Thoracic aorta (tissue), 2 donors: Measurements from ENCODE around the gene ALK. TPM values are rescaled to one million over a fixed set of nuclear protein-coding genes. Genes with fewer than 3 reads are reported as not detected.

Experiments
- ATAC-seq: fragments of 150-250 bp; one replicate; pipeline ENCODE4 v1.8.0; 2017; ENCODE audit warnings: low read depth; ENCODE audit not compliant: insufficient number of reproducible peaks, low FRiP score
- DNase-seq: peaks from one replicate; pipeline ENCODE4 v3.0.0-alpha.2; 2020; ENCODE audit warnings: low spot score
- H3K27ac ChIP-seq, 2 donors: fragments of 200-600 bp; sonication (generic); 1 replicate in 1 of 2; 2 replicates in 1 of 2; pipeline ENCODE4 v1.5.1; 2016; ENCODE audit warnings: mild to moderate bottlenecking in 2 of 2, moderate library complexity in 2 of 2
- H3K27me3 ChIP-seq: fragments of 200-600 bp; sonication (generic); replicated peaks from 2 replicates; pipeline ENCODE4 v1.6.0; 2016; ENCODE audit warnings: mild to moderate bottlenecking; ENCODE audit not compliant: insufficient read depth
- H3K36me3 ChIP-seq: fragments of 200-600 bp; sonication (generic); one replicate; pipeline ENCODE4 v1.5.1; 2016
- H3K4me1 ChIP-seq, 2 donors: fragments of 200-600 bp; sonication (generic); 1 replicate in 1 of 2; 2 replicates in 1 of 2; pipeline versions ENCODE4 v1.5.1 to v1.6.0; 2016; ENCODE audit warnings: low read depth in 2 of 2, mild to moderate bottlenecking in 1 of 2; ENCODE audit not compliant: control insufficient read depth in 1 of 2
- H3K4me3 ChIP-seq: fragments of 200-600 bp; sonication (generic); 2 replicates; pipeline ENCODE4 v1.5.1; 2016; ENCODE audit warnings: mild to moderate bottlenecking
- H3K9me3 ChIP-seq: fragments of 200-600 bp; sonication (generic); 2 replicates; pipeline ENCODE4 v1.5.1; 2016
- CTCF ChIP-seq: fragments of 200-600 bp; sonication (generic); IDR thresholded peaks from one replicate; pipeline ENCODE4 v1.5.1; 2019; ENCODE audit warnings: antibody characterized with exemption
- total RNA-seq, 2 donors: library from RNA; depleted of rRNA; stranded (reverse); fragments of >200 nt; gene quantifications; one replicate each; pipeline versions ENCODE4 v1.1.0 to v1.2.3, GENCODE V29; 2016

Gene ALK
- total RNA-seq, 2 donors from 2014 or later = 2.0 TPM; not detected in 1

GRCh38 chr2:29676886-29677453 is 244.4 kb downstream of the ALK start:
- TF ChIP-seq CTCF = no peak
- no peak overlapping the region for H3K4me3 ChIP-seq
- no peak for ATAC-seq
- DNase-seq = no peak
- H3K36me3 ChIP-seq = no peaks in the 10 kb centered on the region
- H3K27ac ChIP-seq = no peak overlapping the region
- no peaks in the 10 kb centered on the region for H3K4me1 ChIP-seq
- no peaks in the 10 kb centered on the region for H3K9me3 ChIP-seq
- no peaks in the 10 kb centered on the region for H3K27me3 ChIP-seq

GRCh38 chr2:29664578-29664977 is 256.8 kb downstream of the ALK start:
- no peaks in the 10 kb centered on the region for H3K4me1 ChIP-seq
- no peak overlapping the region for H3K27ac ChIP-seq
- H3K4me3 ChIP-seq = no peak overlapping the region
- no peaks in the 10 kb centered on the region for H3K27me3 ChIP-seq
- no peaks in the 10 kb centered on the region for H3K36me3 ChIP-seq
- no peak for TF ChIP-seq CTCF
- no peak for DNase-seq
- no peaks in the 10 kb centered on the region for H3K9me3 ChIP-seq
- ATAC-seq = no peak

GRCh38 chr2:29663268-29663667 is 258.1 kb downstream of the ALK start:
- Histone ChIP-seq H3K4me1 (no peaks in the 10 kb centered on the region), H3K4me3 (no peak overlapping the region), H3K9me3 (no peaks in the 10 kb centered on the region), H3K27ac (no peak overlapping the region), H3K36me3 (no peaks in the 10 kb centered on the region), H3K27me3 (no peaks in the 10 kb centered on the region)
- TF ChIP-seq CTCF = no peak
- DNase-seq = no peak
- ATAC-seq = no peak

- Histone ChIP-seq H3K27me3 (no peaks in the 10 kb centered on the region), H3K4me1 (no peaks in the 10 kb centered on the region), H3K4me3 (no peak overlapping the region), H3K36me3 (no peaks in the 10 kb centered on the region), H3K27ac (no peak overlapping the region), H3K9me3 (no peaks in the 10 kb centered on the region)
- DNase-seq (no peak), ATAC-seq (no peak)
- TF ChIP-seq CTCF = no peak
Observed at GRCh38 chr2:29662861-29663260, 258.5 kb downstream of the ALK start.

- H3K36me3 ChIP-seq = no peaks in the 10 kb centered on the region
- H3K4me1 ChIP-seq = no peaks in the 10 kb centered on the region
- H3K4me3 ChIP-seq = no peak overlapping the region
- DNase-seq (no peak), ATAC-seq (no peak)
- no peak for TF ChIP-seq CTCF
- no peaks in the 10 kb centered on the region for H3K27me3 ChIP-seq
- no peak overlapping the region for H3K27ac ChIP-seq
- no peaks in the 10 kb centered on the region for H3K9me3 ChIP-seq
Observed at GRCh38 chr2:29660201-29660600, 261.2 kb downstream of the ALK start.
